DOHH2 (cell line): ENCODE results near the gene PNPLA7.

Experiments used
- EZH2phosphoT487 ChIP-seq: fragments of 200-600 bp; sonication (generic); IDR thresholded peaks from 2 replicates; pipeline ENCODE4 v1.6.1; 2017; ENCODE audit warnings: borderline replicate concordance, mild to moderate bottlenecking, antibody characterized with exemption, low read length, moderate library complexity, mixed read lengths
- TF ChIP-seq, protein P1 (sequence below): fragments of 200-600 bp; sonication (generic); IDR thresholded peaks from one replicate; pipeline ENCODE4 v1.5.1; 2014; ENCODE audit warnings: antibody characterized with exemption, mild to moderate bottlenecking, low read depth, low read length; ENCODE audit not compliant: poor library complexity, severe bottlenecking

DNA sequence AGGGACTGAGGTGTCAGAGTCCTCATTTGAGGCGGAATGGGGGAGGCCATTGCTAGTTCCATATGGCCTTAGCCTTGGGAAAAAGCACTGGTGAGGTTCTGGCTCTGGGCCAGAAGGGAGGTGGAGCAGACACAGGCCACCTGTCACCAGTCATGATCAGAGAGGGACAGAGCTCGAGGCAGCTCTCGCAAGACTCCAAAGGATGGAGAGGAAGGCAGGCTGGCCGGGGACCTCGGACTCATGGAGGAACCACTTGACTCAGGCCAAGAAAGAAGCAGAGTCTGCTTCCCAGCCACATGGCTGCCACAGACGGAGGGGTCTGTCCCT is 61.9 kb downstream of the PNPLA7 start:
- TF ChIP-seq, protein P1, sequence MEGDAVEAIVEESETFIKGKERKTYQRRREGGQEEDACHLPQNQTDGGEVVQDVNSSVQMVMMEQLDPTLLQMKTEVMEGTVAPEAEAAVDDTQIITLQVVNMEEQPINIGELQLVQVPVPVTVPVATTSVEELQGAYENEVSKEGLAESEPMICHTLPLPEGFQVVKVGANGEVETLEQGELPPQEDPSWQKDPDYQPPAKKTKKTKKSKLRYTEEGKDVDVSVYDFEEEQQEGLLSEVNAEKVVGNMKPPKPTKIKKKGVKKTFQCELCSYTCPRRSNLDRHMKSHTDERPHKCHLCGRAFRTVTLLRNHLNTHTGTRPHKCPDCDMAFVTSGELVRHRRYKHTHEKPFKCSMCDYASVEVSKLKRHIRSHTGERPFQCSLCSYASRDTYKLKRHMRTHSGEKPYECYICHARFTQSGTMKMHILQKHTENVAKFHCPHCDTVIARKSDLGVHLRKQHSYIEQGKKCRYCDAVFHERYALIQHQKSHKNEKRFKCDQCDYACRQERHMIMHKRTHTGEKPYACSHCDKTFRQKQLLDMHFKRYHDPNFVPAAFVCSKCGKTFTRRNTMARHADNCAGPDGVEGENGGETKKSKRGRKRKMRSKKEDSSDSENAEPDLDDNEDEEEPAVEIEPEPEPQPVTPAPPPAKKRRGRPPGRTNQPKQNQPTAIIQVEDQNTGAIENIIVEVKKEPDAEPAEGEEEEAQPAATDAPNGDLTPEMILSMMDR: no peak
- no peak for TF ChIP-seq EZH2phosphoT487
